ENCODE data around the gene PRRT2.

PRRT2 gene

GRCh38 chr16:29835926-29836325, 23.9 kb downstream of the PRRT2 start:
- no peak for ATAC-seq

GRCh38 chr16:29836623-29837022, 24.6 kb downstream of the PRRT2 start:
- no peak for ATAC-seq

DNA sequence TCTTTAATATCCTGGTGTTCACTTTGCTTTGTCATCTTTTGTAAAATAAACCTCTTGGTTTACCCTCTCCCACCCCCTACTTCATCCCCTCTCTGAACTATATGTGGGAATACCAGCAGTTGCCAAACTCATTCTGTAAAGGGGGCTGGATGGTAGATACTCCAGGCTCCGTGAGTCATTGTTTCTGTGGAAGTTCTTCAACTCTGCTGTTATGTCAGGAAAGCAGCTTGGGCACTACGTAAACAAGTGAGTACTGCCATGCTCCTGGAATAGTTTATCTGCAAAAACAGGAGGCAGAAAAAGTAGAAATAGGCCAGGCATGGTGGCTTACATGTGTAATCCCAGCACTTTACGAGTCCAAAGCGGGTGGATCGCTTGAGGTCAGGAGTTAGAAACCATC, 25.8 kb downstream of the PRRT2 start:
- no peak for ATAC-seq

GRCh38 chr16:29839822-29840221, 27.8 kb downstream of the PRRT2 start:
- ATAC-seq, result no peak

DNA sequence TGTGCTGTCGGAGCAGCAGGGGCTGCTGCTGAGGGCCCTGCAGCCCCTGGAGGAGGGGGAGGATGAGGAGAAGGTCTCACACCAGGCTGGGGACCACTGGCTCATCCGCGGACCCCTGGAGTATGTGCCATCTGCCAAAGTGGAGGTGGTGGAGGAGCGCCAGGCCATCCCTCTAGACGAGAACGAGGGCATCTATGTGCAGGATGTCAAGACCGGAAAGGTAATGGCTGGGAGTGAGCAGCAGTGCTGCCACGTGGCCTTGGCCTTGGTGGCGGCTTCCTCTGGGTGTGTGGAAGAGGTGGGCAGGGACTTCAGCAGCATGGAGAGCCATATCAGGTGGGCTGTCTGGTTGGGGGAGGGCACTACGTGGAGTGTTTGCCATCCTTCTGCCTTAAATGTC, 28.2 kb downstream of the PRRT2 start:
- no peak for ATAC-seq

DNA sequence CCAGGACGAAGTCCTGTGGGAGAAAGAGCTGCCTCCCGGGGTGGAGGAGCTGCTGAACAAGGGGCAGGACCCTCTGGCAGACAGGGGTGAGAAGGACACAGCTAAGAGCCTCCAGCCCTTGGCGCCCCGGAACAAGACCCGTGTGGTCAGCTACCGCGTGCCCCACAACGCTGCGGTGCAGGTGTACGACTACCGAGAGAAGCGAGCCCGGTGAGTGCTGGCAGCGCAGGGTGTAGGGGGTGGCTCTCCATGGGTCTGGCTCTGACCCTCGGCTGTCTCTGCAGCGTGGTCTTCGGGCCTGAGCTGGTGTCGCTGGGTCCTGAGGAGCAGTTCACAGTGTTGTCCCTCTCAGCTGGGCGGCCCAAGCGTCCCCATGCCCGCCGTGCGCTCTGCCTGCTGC, 29.6 kb downstream of the PRRT2 start:
- ATAC-seq, result no peak

GRCh38 chr16:29842732-29843346, 30.8 kb downstream of the PRRT2 start:
- ATAC-seq, result no peak

DNA sequence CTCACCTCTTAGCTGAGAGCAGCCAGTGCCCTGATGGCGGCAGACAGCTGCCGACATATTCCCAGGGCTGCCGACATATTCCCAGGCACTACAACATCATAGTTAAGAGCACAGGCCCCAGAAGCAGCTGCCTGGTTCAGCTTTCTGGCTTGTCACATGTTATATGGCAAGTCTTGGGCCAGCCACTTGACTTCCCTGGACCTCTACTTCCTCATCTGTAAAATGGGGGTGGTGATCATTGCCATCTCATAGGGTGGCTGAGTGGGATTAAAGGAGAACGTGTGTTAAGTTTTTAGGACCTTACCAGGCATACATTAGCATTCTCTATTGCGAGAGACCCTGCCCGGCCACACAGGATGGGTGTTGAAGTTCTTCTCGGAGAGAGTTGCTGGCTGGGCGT, 31.9 kb downstream of the PRRT2 start:
- no peak for ATAC-seq

- ATAC-seq, result no peak
Observed at GRCh38 chr16:29844575-29845331, 32.8 kb downstream of the PRRT2 start.

- no peak for ATAC-seq
Observed at GRCh38 chr16:29845656-29846055, 33.7 kb downstream of the PRRT2 start.

- ATAC-seq, result peak; percentile 93
Observed at GRCh38 chr16:29848420-29849297, 36.7 kb downstream of the PRRT2 start.

GRCh38 chr16:29849505-29849904, 37.5 kb downstream of the PRRT2 start:
- no peak for ATAC-seq

- no peak for ATAC-seq
Observed at GRCh38 chr16:29850998-29851397, 39.0 kb downstream of the PRRT2 start.

GRCh38 chr16:29852654-29853053, 40.7 kb downstream of the PRRT2 start:
- no peak for ATAC-seq

GRCh38 chr16:29854520-29855100, 42.6 kb downstream of the PRRT2 start:
- ATAC-seq, result peak in 1 of 2 donors; percentile 7

- ATAC-seq, result no peak
Observed at GRCh38 chr16:29857133-29857760, 45.3 kb downstream of the PRRT2 start.

DNA sequence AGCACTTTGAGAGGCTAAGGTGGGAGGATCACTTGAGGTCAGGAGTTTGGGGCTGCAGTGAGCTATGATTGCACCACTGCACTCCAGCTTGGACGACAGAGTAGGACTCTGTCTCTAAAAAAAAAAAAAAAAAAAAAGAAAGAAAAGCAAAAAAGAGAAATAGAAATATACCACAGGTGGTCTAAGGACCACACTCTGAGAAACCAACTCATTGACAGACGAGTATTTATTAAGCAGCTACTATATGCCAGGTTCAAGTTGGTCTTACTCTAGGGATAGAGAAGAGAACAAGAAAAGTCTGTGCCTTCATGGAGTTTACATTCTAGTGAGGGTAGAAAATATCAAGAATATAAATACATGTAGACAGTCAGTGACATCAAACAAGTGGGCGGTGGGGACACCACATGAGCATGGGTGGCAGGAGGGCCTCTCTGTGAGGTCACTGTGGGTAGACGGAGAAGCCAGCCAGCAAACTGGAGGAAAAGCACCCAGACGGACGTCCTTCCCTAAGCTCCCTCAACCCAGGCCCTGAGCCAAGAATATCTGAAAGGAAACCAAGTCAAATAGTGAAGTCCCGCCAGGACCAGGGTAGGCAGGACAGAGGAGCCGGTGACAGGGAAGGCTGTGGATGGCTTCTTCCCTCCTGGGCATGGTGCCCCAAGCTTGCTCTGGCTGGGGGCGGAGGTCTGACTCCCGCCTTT, 46.3 kb downstream of the PRRT2 start:
- no peak for ATAC-seq

GRCh38 chr16:29858974-29859373, 47.0 kb downstream of the PRRT2 start:
- no peak for ATAC-seq

- ATAC-seq, result no peak
Observed at GRCh38 chr16:29860218-29860617, 48.2 kb downstream of the PRRT2 start.

GRCh38 chr16:29862383-29862883, 50.4 kb downstream of the PRRT2 start:
- ATAC-seq, result no peak

DNA sequence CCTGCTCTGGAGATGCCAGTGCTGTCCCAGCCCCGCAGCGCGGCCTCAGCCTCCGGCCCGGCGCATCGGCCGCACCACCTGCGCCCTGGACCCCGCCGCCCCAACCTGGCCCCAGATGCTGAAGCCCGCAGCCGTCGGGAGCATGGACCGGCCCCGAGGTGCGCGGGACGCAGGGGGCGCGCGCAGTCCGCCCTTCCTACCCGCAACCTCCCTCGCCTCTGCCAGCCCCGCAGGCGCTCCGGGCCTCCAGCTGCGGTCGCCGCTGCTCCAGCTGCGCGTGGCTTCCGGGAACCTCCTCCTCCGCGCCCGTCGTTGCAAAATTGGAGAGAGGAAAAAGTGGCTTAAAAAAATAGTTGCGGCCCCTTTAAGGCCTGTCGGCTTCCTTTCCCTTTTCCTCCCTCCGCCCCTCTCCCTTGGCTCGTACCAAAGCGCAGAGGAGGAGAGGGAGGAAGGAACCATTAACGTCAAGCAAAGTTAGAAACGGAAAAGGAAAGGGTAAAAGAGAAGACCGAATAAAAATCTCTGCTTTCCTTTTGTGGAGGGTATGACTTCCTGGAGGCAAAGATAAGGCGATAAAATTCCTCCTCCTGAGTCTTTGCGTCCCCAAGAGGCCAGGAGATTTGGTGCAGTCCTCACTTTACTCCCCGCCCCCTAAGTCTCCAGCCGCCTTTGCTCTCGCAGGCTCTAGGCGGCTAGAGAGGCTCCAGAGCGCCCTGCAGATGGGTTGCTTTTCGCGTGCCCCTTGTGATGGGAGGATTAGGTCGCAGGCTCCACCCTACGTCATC, 51.1 kb downstream of the PRRT2 start, which contains the start of gene CDIPT:
Gene CDIPT (minus strand): TSS at position 343 of the 785 bp plus-strand sequence. CDS start 369 bp downstream, outside the sequence.
- ATAC-seq, result peak; percentile 100
